Suprapubic skin (tissue), 4 donors: ENCODE results near the gene MTERF2.

Source experiments
- POLR2A ChIP-seq, 2 donors: fragments of 450-650 bp; IDR thresholded peaks; one replicate each; pipeline ENCODE4 v1.6.1; 2017; ENCODE audit warnings: antibody characterized with exemption in 2 of 2, mild to moderate bottlenecking in 2 of 2, moderate library complexity in 2 of 2
- POLR2AphosphoS5 ChIP-seq, 3 donors: sonication (generic); formaldehyde crosslinking; IDR thresholded peaks; one replicate each; pipeline ENCODE4 v1.6.1; 2017; ENCODE audit warnings: antibody characterized with exemption in 3 of 3
- TF ChIP-seq, protein P1 (sequence below), 2 donors: fragments of 200-600 bp in 1 of 2; fragments of 450-650 bp in 1 of 2; sonication (generic) in 1 of 2; IDR thresholded peaks; one replicate each; pipeline ENCODE4 v1.5.1; 2016 to 2019; ENCODE audit warnings: antibody characterized with exemption in 2 of 2, mild to moderate bottlenecking in 1 of 2, moderate library complexity in 1 of 2

DNA sequence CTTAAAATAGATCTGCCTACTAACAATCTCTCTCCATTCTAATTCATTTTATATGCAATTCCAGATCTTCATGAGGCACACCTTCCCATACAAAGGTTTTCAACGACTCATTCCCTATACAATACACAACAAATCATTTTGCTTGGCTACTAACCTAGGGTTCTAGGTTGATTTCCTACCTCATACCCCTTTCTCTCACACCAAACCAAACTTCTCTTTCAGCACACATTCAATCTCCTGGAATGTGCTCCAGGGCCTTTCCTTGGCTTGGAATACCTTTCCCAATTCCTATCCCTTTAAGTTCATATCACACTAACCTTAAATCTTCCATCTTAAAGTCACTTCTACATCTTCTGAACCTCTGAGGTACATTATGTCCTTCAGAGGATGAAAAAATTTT, 38.7 kb upstream of the MTERF2 start:
- TF ChIP-seq, protein P1, sequence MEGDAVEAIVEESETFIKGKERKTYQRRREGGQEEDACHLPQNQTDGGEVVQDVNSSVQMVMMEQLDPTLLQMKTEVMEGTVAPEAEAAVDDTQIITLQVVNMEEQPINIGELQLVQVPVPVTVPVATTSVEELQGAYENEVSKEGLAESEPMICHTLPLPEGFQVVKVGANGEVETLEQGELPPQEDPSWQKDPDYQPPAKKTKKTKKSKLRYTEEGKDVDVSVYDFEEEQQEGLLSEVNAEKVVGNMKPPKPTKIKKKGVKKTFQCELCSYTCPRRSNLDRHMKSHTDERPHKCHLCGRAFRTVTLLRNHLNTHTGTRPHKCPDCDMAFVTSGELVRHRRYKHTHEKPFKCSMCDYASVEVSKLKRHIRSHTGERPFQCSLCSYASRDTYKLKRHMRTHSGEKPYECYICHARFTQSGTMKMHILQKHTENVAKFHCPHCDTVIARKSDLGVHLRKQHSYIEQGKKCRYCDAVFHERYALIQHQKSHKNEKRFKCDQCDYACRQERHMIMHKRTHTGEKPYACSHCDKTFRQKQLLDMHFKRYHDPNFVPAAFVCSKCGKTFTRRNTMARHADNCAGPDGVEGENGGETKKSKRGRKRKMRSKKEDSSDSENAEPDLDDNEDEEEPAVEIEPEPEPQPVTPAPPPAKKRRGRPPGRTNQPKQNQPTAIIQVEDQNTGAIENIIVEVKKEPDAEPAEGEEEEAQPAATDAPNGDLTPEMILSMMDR (IDR thresholded peaks at IDR 0.05): no peak
- TF ChIP-seq POLR2A (IDR thresholded peaks at IDR 0.05) (no peak), POLR2AphosphoS5 (IDR thresholded peaks at IDR 0.05) (no peak)
